Measurements from ENCODE around the gene CFAP100.

- TF ChIP-seq CTCF (IDR thresholded peaks at IDR 0.05) (no peak), POLR2A (IDR thresholded peaks at IDR 0.05) (no peak)
These were observed 19.7 kb downstream of the CFAP100 start for GRCh38 chr3:126414406-126414805.

Data from testis (tissue), 2 donors.